ENCODE data around the gene VWF.
"Not testable (repeated sequence)": the region's sequence is repeated elsewhere in the genome, so short reads cannot be mapped to it uniquely, and the experiment has no call there.

DNA sequence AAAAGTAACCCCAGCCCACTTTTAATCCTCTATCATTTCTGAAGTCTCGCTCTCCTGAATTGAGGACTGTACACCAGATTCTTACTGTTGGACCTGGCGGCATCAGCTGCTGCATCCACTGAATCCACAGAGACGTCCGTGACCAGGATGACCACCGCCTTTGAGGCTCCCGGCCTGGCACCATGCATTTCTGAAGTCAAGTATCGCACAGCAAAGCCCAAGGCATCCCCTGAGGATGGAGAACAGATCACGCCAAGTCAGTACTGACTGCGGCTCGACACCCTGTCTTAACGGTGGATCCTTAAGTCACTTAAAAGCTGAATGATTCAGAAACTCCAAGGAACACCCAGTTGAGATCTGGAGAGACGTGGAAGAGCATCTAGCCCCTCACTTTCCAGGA is 108.5 kb downstream of the VWF start:
- TF ChIP-seq YY1 (IDR thresholded peaks at IDR 0.05; ENCODE audit: insufficient read depth, insufficient read length); SUZ12 (IDR thresholded peaks at IDR 0.05; ENCODE audit: extremely low read depth, insufficient read depth, insufficient read length): not testable (repeated sequence)
